Suppressor macrophage (primary cell): ENCODE measurements around the gene NSUN6.

Experiments
- DNase-seq, 4 experiments: peaks; one replicate each; pipeline ENCODE4 v3.0.0-alpha.2; 2020 to 2022

NSUN6 gene

DNA sequence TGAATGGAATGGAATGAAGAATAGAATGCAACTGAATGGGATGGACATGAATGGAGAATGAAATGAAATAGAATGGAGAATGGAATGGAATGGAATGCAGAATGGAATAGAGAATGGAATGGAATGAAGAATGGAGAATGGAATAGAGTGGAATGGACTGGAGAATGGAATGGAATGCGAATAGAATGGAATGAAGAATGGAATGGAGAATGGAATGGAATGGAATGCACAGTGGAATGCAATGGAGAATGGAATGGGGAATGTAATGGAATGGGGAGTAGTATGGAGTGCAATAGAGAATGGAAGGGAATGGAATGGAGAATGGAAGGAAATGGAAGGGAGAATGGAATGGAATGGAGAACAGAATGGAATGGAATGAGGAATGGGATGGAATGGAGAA is 93.4 kb downstream of the NSUN6 start:
- DNase-seq = no peak

DNA sequence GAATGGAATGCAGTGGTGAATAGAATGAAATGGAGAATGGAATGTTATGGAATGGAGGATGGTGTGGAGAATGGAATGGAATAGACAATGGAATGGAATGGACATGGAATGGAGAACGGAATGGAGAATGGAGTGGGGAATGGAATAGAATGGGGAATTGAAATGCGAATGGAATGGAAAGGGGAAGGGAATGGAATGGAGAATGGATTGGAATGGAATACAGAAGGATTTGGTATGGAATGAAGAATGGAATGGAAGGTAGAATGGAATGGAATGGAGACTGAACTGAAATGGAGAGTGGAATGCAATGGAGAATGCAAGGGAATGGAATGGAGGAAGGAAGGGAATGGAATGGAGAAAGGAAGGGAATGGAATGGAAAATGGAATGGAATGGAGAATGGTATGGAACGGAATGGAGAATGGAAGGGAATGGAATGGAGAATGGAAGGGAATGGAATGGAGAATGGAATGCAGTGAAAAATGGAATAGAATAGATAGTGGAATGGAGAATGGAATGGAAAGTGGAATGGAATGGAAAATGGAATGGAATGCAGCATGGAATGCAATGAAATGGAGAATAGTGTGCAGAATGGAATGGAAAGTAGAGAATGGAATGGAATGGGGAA is 94.8 kb downstream of the NSUN6 start:
- DNase-seq = no peak

DNA sequence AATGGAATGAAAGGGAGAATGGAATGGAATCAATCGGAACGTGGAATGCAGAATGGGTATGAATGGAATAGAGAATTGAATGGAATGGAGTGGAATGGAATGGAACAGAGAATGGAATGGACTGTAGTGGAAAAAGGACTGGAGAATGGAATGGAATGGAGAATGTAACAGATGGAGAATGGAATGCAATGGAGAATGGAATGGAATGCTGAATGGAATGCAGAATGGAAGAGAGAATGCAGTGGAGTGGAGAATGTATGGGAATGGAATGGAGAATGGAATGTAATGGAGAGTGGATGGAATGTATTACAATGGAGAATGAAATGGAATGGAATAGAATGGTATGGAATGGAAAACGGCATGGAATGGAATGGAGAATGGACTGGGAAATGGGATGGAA is 96.9 kb downstream of the NSUN6 start:
- no peak for DNase-seq

GRCh38 chr10:18551473-18551872 is 99.9 kb downstream of the NSUN6 start:
- no peak for DNase-seq

DNA sequence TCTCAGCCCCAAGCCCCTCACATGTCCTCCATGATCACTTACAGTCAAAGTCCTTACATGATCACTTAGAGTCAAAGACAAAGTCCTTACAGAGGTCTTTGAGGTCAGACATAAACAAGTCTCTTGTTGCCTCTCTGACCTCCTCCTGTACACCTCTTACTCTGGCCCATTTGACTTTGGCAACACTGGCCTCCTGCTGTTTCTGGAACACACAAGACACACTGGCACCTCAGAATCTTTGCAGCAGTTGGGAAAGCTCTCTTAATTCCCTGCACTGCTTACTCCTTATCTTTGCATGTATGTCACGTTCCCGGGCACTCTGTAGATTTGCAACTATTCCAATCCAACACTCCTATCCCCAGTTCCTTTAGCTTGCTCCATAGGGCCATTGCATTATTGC is 102.3 kb downstream of the NSUN6 start:
- no peak for DNase-seq

DNA sequence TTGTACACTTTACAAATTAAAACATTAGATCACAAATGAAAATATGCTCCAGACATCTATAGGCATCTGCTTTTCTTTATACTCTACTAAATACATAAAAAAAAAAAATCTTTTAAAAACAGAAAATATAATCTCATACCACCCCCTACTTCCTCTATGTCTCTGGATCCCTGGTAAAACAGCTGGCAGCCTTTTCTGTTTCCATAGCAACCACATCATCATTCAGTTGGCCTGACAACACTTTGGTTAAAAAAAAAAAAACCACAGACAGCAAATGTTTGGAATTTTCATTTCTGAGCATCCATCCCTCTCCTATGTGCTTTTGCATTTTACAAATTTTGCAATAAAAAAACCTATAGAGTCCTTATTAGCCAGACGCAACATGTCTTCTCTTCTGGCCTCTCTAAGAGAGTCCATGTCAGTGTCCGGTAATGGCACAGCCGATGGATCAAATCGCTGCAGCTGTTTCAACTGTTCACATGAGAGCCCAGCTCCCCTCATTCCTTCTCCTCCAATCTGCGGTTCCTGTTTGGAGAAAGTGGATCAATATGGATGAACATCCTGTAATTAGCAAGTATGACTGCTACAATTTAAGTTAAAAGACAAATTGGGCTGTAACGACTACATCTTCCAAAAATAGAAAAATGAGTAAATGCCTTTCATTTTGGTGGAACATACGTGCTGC is 105.6 kb downstream of the NSUN6 start:
- DNase-seq = no peak

DNA sequence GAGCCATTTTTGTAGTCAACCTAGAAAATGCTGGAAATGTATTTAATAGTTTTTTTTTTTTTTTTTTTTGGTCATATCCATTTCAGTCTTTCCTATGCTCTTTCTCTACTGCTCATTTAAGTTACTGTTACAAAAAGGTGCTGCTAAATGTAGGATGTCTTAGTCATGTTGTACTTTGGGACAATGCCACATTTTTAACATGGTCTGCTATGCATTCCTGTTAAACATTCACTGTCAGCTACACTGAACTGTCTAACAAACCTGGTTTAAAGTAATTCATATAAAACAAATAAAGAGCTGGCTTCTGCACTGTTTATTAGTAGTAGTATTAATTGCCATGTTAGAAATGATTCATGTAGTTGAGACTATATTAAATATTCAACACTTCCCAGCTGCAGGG is 108.6 kb downstream of the NSUN6 start:
- no peak for DNase-seq

DNA sequence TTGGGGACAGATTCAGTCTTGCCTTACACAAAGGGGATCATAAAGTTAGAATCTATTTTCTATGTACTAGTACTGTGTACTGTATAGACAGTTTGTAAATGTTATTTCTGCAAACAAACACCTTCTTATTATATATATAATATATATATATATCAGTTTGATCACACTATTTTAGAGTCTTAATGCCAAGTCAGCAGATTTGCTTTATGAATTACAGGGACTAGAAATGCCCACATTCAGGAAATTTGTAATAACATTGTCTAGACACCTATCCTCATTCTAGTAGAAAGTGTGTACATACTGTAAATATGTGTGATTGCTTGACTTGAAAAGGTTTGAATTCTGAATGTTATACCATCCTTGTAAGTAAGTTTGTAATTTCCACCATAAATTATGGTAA is 111.2 kb downstream of the NSUN6 start:
- DNase-seq = no peak

GRCh38 chr10:18539335-18539734 is 112.1 kb downstream of the NSUN6 start:
- DNase-seq = no peak

GRCh38 chr10:18533896-18534295 is 117.5 kb downstream of the NSUN6 start:
- DNase-seq = no peak

GRCh38 chr10:18532881-18533535 is 118.4 kb downstream of the NSUN6 start:
- no peak for DNase-seq

GRCh38 chr10:18528292-18528691 is 123.1 kb downstream of the NSUN6 start:
- no peak for DNase-seq

DNA sequence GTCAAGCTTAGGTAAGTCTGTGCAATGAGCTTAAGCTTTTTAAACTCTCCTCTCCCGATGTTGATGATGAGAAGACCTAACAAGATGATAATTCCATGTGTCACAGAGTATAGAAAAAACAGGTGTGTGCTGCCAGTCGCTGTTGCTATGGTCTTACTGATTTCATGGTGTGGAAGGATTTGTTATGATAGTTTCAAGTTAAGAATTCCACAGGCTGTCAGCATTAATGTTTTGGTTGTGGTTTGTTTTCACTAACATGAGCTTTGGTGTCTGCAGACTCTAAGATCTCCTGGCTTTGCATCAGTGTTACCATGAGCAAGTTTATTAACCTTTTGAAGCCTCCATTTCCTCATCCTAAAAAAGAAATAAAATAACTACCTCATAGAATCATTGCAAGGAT is 123.7 kb downstream of the NSUN6 start:
- DNase-seq = no peak

GRCh38 chr10:18523858-18524257 is 127.5 kb downstream of the NSUN6 start:
- DNase-seq = no peak

GRCh38 chr10:18523025-18523424 is 128.4 kb downstream of the NSUN6 start:
- no peak for DNase-seq

DNA sequence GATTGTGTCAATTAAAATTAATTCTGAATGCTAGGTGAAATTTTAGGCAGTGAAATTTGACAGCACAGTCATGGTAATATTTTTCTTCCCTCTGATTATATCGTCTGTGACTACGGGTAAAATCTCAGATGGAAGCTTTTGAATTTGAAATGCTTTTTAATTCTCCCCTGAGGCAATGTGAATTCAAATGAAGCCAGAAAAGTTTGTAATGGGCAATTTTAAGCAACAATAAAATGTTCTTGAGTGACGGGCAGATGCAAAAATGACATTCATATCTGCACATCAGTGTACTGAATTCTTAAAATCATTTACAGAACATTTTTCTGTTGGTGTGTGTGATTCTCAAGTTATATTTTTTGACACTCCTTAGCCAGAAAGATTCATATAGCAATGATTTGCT is 134.5 kb downstream of the NSUN6 start:
- no peak for DNase-seq

DNA sequence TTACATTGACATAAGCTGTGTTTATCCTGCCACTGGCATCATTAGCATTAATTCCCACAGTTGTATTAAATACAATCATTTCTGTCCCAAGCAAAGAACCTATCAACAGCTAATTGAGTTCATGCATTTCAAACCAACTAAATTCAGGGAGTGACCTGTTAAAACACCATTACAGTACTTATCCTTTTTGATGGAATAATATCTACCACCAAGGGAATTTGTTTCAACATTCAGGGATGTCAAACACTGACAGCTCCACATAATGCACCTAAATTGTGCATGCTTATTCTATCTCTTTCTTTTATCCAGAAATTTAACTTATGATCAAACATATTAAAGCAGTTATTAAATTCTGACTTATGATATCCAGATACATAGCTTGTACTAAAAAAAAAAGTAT is 136.8 kb downstream of the NSUN6 start:
- no peak for DNase-seq

DNA sequence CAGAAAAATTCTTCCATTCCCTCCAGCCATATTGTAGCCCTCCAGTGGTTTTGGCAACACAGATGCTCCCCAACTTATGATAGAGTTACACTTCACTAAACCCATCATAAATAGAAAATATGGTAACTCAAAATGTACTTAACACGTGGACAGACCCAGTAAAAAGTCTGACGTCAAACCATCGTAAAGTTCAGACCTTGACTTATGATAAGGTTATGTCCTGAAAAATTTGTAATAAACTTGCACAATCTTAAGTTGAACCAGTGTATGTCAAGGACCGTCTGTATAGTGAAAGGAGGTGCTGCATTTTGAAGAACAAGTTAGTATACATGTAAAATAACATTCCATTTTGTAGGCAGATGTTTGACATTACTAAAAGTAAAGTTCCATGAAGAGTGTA is 142.8 kb downstream of the NSUN6 start:
- no peak for DNase-seq

GRCh38 chr10:18505456-18506118 is 145.8 kb downstream of the NSUN6 start:
- no peak for DNase-seq

- no peak for DNase-seq
Observed at GRCh38 chr10:18504161-18504560, 147.2 kb downstream of the NSUN6 start.

DNA sequence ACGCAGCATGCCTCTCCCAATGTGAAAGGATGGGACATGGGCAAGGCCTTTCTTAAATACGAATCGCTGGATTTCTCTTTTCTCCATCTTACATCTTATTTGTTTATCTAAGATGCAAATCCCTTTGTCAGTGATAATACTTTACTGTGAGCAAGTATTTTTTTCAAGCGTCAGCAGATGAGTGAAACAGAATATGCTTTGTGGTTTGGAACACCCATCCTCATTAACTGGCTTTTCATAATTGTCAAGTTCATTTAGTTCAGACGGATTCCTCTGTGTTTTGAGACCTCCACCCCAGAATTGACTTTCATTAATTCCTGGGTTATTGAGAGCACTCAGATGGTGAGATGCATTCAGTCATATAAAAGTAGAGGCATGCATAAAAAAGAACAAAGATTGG is 149.8 kb downstream of the NSUN6 start:
- no peak for DNase-seq

DNA sequence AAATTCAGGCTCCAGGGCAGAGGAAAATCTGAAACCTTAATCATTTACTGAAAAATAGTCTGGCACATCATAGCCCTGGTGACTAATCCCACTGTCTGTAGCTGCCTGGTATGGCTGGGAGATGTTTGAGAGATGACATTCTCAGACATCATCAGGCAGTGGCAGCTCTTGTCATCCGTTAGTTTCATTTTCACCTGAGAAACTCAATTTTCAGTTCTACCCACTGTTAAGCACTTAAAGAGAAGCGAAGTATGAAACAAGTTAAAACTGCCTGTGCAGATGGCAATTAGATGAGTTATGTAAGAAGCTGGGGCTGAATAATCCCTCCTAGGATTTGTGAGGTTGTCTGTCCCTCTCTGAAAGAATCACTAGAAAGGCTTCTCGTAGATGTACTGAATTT is 150.2 kb downstream of the NSUN6 start:
- DNase-seq = no peak

DNA sequence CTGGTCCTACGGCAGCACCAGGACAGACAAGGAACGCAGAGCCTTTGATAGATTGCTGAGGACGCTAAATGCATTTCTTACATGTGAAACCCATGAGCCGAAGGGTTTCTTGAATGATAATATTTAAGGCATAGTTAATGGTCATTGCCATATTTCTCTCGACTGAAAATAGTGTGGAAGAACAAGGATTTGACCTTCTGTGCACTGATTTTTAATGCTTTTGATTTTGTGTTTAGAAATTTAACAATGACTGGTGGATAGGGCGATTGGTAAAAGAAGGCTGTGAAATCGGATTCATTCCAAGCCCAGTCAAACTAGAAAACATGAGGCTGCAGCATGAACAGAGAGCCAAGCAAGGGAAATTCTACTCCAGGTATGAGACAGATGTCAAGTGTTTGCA is 150.8 kb downstream of the NSUN6 start:
- no peak for DNase-seq

DNA sequence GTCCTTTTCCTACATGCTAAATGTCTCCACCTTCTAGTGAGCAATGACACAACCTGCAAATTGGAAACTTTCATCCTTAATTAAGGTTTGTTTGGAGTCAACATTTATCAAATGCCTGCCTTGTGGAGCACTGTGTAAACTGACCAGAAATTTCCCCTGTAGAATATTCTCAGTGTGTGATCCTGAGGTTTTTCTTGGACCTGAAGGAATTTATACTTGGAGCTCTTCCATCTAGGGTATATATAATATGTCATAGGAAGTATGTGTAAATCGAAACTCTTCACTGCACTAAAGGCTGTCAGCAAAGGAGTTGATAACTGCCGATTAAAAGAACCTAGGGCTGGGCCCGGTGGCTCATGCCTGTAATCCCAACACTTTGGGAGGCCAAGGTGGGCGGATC is 152.4 kb downstream of the NSUN6 start:
- no peak for DNase-seq
